Liver (tissue), 9 donors: Measurements from ENCODE around the gene ERC2. TPM values are rescaled to one million over a fixed set of nuclear protein-coding genes. Genes with fewer than 3 reads are reported as not detected.
A peak's percentile ranks its signal among the peaks of the same experiment; 100 is the strongest.
"Not testable (repeated sequence)": the region's sequence is repeated elsewhere in the genome, so short reads cannot be mapped to it uniquely, and the experiment has no call there.

Experiments
- DNase-seq: peaks from one replicate; pipeline ENCODE4 v3.0.0-alpha.2; 2017; ENCODE audit warnings: low spot score
- H3K27ac ChIP-seq, 2 donors: one replicate each; pipeline ENCODE4 v1.7.0; 2013; ENCODE audit warnings: inconsistent platforms in 2 of 2, low read length in 2 of 2, control low read depth in 1 of 2, low read depth in 1 of 2, mild to moderate bottlenecking in 1 of 2
- H3K27me3 ChIP-seq, 4 donors: one replicate each; pipeline versions ENCODE4 v1.6.1 to v1.7.0; 2013; ENCODE audit warnings: low read length in 3 of 4, inconsistent platforms in 1 of 4, mild to moderate bottlenecking in 1 of 4, moderate library complexity in 1 of 4; ENCODE audit not compliant: control insufficient read depth in 4 of 4, insufficient read depth in 4 of 4
- H3K36me3 ChIP-seq, 4 donors: one replicate each; pipeline versions ENCODE4 v1.6.1 to v1.7.0; 2013; ENCODE audit warnings: low read length in 3 of 4, mild to moderate bottlenecking in 3 of 4, low read depth in 1 of 4, moderate library complexity in 1 of 4; ENCODE audit not compliant: control insufficient read depth in 4 of 4, insufficient read depth in 3 of 4
- H3K4me1 ChIP-seq, 4 donors: one replicate each; pipeline versions ENCODE4 v1.6.1 to v1.7.0; 2013; ENCODE audit warnings: low read length in 3 of 4, mild to moderate bottlenecking in 3 of 4, moderate library complexity in 1 of 4; ENCODE audit not compliant: control insufficient read depth in 4 of 4, insufficient read depth in 4 of 4
- H3K4me3 ChIP-seq, 3 donors: one replicate each; pipeline versions ENCODE4 v1.6.1 to v1.7.0; 2013; ENCODE audit warnings: low read length in 3 of 3, control low read depth in 1 of 3, low read depth in 1 of 3, mild to moderate bottlenecking in 1 of 3
- H3K9ac ChIP-seq, 2 donors: one replicate each; pipeline ENCODE4 v1.7.0; 2013; ENCODE audit warnings: low read length in 2 of 2, mild to moderate bottlenecking in 2 of 2, moderate library complexity in 2 of 2, control low read depth in 1 of 2, low read depth in 1 of 2
- H3K9me3 ChIP-seq, 4 donors: one replicate each; pipeline versions ENCODE4 v1.6.1 to v1.7.0; 2013; ENCODE audit warnings: low read length in 3 of 4; ENCODE audit not compliant: control insufficient read depth in 4 of 4
- CTCF ChIP-seq: fragments of 150-350 bp; IDR thresholded peaks from 2 replicates; pipeline ENCODE4 v1.5.1; 2017; ENCODE audit warnings: improper control_type of control experiment, low read depth, low read length; ENCODE audit not compliant: missing input control
- FOXA2 ChIP-seq: IDR thresholded peaks from 2 replicates; pipeline ENCODE4 v1.6.1; 2016; ENCODE audit warnings: antibody characterized with exemption
- GABPA ChIP-seq, 2 donors: IDR thresholded peaks in 1 of 2; conservative IDR thresholded peaks in 1 of 2; 2 replicates each; pipeline ENCODE4 v1.6.1; 2016; ENCODE audit warnings: antibody characterized with exemption in 2 of 2, mild to moderate bottlenecking in 1 of 2, moderate library complexity in 1 of 2
- HNF4A ChIP-seq, 2 donors: conservative IDR thresholded peaks; 2 replicates each; pipeline ENCODE4 v1.6.1; 2016; ENCODE audit warnings: antibody characterized with exemption in 2 of 2, mild to moderate bottlenecking in 2 of 2
- HNF4G ChIP-seq: IDR thresholded peaks from 2 replicates; pipeline ENCODE4 v1.6.1; 2016; ENCODE audit warnings: antibody characterized with exemption
- JUND ChIP-seq, 2 donors: IDR thresholded peaks; 2 replicates each; pipeline ENCODE4 v1.6.1; 2016; ENCODE audit warnings: antibody characterized with exemption in 2 of 2
- MAX ChIP-seq: IDR thresholded peaks from 2 replicates; pipeline ENCODE4 v1.6.1; 2016; ENCODE audit warnings: antibody characterized with exemption
- NR2F2 ChIP-seq: IDR thresholded peaks from 2 replicates; pipeline ENCODE4 v1.6.1; 2016; ENCODE audit warnings: antibody characterized with exemption
- RAD21 ChIP-seq, 2 donors: IDR thresholded peaks; 2 replicates each; pipeline ENCODE4 v1.6.1; 2016; ENCODE audit warnings: antibody characterized with exemption in 2 of 2, mild to moderate bottlenecking in 2 of 2
- RXRA ChIP-seq, 2 donors: IDR thresholded peaks; 2 replicates each; pipeline ENCODE4 v1.6.1; 2017 to 2018; ENCODE audit warnings: antibody characterized with exemption in 2 of 2, mild to moderate bottlenecking in 1 of 2
- TAF1 ChIP-seq: conservative IDR thresholded peaks from 2 replicates; pipeline ENCODE4 v1.6.1; 2016; ENCODE audit warnings: antibody characterized with exemption, mild to moderate bottlenecking
- WGBS: extraction: QIAGEN DNeasy Blood & Tissue Kit; methylation state at CpG from one replicate; pipeline ENCODE4 v1.1.7; 2013; 5-methylcytosine and 5-hydroxymethylcytosine counted together
- polyA plus RNA-seq, 2 donors: library from polyadenylated mRNA; stranded (reverse) in 1 of 2; unstranded in 1 of 2; fragments of 200-250 nt in 1 of 2; fragments of >200 nt in 1 of 2; fragmentation: Nextera tagmentation in 1 of 2; extraction: Ambion mirVana in 1 of 2; gene quantifications; one replicate each; pipeline versions ENCODE4 v1.2.1 to v1.2.3, GENCODE V29; 2013 to 2015
- total RNA-seq, 2 donors: library from RNA; depleted of rRNA; stranded (reverse); fragments of >200 nt; gene quantifications; one replicate each; pipeline ENCODE4 v1.2.3, GENCODE V29; 2014
- donor health status: healthy.
- donor health status: healthy.
- donor health status: healthy.
- donor health status: healthy.
- donor health status: healthy.

The ERC2 gene
- total and polyA plus RNA-seq, 4 donors = 0.14 to 0.25 TPM; not detected in 2

GRCh38 chr3:56076746-56077145 lies 391.5 kb downstream of the ERC2 start:
- Histone ChIP-seq H3K27ac (no peak overlapping the region), H3K9ac (no peak overlapping the region), H3K36me3 (no peaks in the 10 kb centered on the region), H3K4me3 (no peak overlapping the region), H3K9me3 (no peaks in the 10 kb centered on the region), H3K27me3 (no peaks in the 10 kb centered on the region), H3K4me1 (no peaks in the 10 kb centered on the region)
- TF ChIP-seq NR2F2 (no peak), TAF1 (no peak), JUND (IDR thresholded peaks at IDR 0.05) (no peak), RAD21 (IDR thresholded peaks at IDR 0.05) (no peak), GABPA (IDR thresholded peaks at IDR 0.05 in 1 of 2, conservative IDR thresholded peaks at IDR 0.05 in 1 of 2) (no peak), HNF4G (no peak), CTCF (no peak), RXRA (IDR thresholded peaks at IDR 0.05) (no peak)
- DNase-seq = no peak
- 59% methylated on average over 2 of the region's 2 CpGs for WGBS

GRCh38 chr3:56075089-56075488 lies 393.2 kb downstream of the ERC2 start:
- Histone ChIP-seq H3K27ac (no peak overlapping the region), H3K27me3 (no peaks in the 10 kb centered on the region), H3K36me3 (no peaks in the 10 kb centered on the region), H3K4me3 (no peak overlapping the region), H3K9ac (no peak overlapping the region), H3K4me1 (no peaks in the 10 kb centered on the region), H3K9me3 (no peaks in the 10 kb centered on the region)
- TF ChIP-seq HNF4A (conservative IDR thresholded peaks at IDR 0.05) (peak in 1 of 2 donors; percentile 7), RAD21 (IDR thresholded peaks at IDR 0.05) (no peak)
- DNase-seq = no peak
- WGBS = 39% methylated on average over 1 of the region's 1 CpG

GRCh38 chr3:56069766-56070165 lies 398.5 kb downstream of the ERC2 start:
- Histone ChIP-seq H3K27ac (no peak overlapping the region), H3K9ac (no peak overlapping the region), H3K4me1 (no peaks in the 10 kb centered on the region), H3K4me3 (no peak overlapping the region), H3K27me3 (no peaks in the 10 kb centered on the region), H3K9me3 (no peaks in the 10 kb centered on the region), H3K36me3 (no peaks in the 10 kb centered on the region)
- DNase-seq = no peak
- no peak for TF ChIP-seq FOXA2
- TF ChIP-seq HNF4A (conservative IDR thresholded peaks at IDR 0.05) = peak in 1 of 2 donors; percentile 21
- TF ChIP-seq TAF1 = no peak
- no peak for TF ChIP-seq MAX
- TF ChIP-seq JUND (IDR thresholded peaks at IDR 0.05) = no peak

GRCh38 chr3:56066405-56066804 lies 401.9 kb downstream of the ERC2 start:
- not testable (repeated sequence) for H3K9ac ChIP-seq, H3K36me3 ChIP-seq, H3K4me3 ChIP-seq, DNase-seq, H3K9me3 ChIP-seq, H3K27ac ChIP-seq, H3K4me1 ChIP-seq, H3K27me3 ChIP-seq
- WGBS = 91% methylated on average over 1 of the region's 1 CpG
